Measurements from ENCODE around the gene SLFNL1.

Gene SLFNL1

GRCh38 chr1:41037116-41037903 is 15.8 kb upstream of the SLFNL1 start:
- Histone ChIP-seq H3K9ac (ENCODE audit: low read depth in 1 of 2, low read length in 2 of 2) (no peak overlapping the region), H3K4me3 (ENCODE audit: low read depth in 1 of 2, low read length in 2 of 2) (no peak overlapping the region), H3K36me3 (ENCODE audit: control insufficient read depth in 1 of 2, insufficient read depth in 2 of 2, low read length in 2 of 2) (peaks cover 23 to 63% of the 10 kb centered on the region in 2 donors), H3K9me3 (ENCODE audit: control insufficient read depth in 1 of 2, low read length in 2 of 2) (no peaks in the 10 kb centered on the region), H3K27me3 (ENCODE audit: control insufficient read depth in 1 of 2, insufficient read depth in 2 of 2, low read length in 2 of 2) (no peaks in the 10 kb centered on the region), H3K27ac (ENCODE audit: low read depth, low read length) (no peak overlapping the region), H3K4me1 (ENCODE audit: control insufficient read depth in 1 of 2, insufficient read depth in 2 of 2, low read length in 2 of 2) (no peaks in the 10 kb centered on the region)

- no peaks in the 10 kb centered on the region for H3K4me1 ChIP-seq (ENCODE audit: control insufficient read depth in 1 of 2, insufficient read depth in 2 of 2, low read length in 2 of 2)
- H3K9me3 ChIP-seq (ENCODE audit: control insufficient read depth in 1 of 2, low read length in 2 of 2): no peaks in the 10 kb centered on the region
- no peak overlapping the region for H3K4me3 ChIP-seq (ENCODE audit: low read depth in 1 of 2, low read length in 2 of 2)
- H3K27me3 ChIP-seq (ENCODE audit: control insufficient read depth in 1 of 2, insufficient read depth in 2 of 2, low read length in 2 of 2): no peaks in the 10 kb centered on the region
- peaks cover 30 to 65% of the 10 kb centered on the region in 2 donors for H3K36me3 ChIP-seq (ENCODE audit: control insufficient read depth in 1 of 2, insufficient read depth in 2 of 2, low read length in 2 of 2)
- H3K9ac ChIP-seq (ENCODE audit: low read depth in 1 of 2, low read length in 2 of 2): no peak overlapping the region
- no peak overlapping the region for H3K27ac ChIP-seq (ENCODE audit: low read depth, low read length)
These were observed 11.7 kb upstream of the SLFNL1 start for GRCh38 chr1:41033272-41033671.

GRCh38 chr1:41032147-41032546 is 10.6 kb upstream of the SLFNL1 start:
- Histone ChIP-seq H3K27me3 (ENCODE audit: control insufficient read depth in 1 of 2, insufficient read depth in 2 of 2, low read length in 2 of 2) (no peaks in the 10 kb centered on the region), H3K36me3 (ENCODE audit: control insufficient read depth in 1 of 2, insufficient read depth in 2 of 2, low read length in 2 of 2) (peaks cover 32 to 67% of the 10 kb centered on the region in 2 donors), H3K4me1 (ENCODE audit: control insufficient read depth in 1 of 2, insufficient read depth in 2 of 2, low read length in 2 of 2) (no peaks in the 10 kb centered on the region), H3K4me3 (ENCODE audit: low read depth in 1 of 2, low read length in 2 of 2) (no peak overlapping the region), H3K27ac (ENCODE audit: low read depth, low read length) (no peak overlapping the region), H3K9ac (ENCODE audit: low read depth in 1 of 2, low read length in 2 of 2) (no peak overlapping the region), H3K9me3 (ENCODE audit: control insufficient read depth in 1 of 2, low read length in 2 of 2) (no peaks in the 10 kb centered on the region)

- H3K4me3 ChIP-seq (ENCODE audit: low read depth in 1 of 2, low read length in 2 of 2): no peak overlapping the region
- H3K4me1 ChIP-seq (ENCODE audit: control insufficient read depth in 1 of 2, insufficient read depth in 2 of 2, low read length in 2 of 2): no peaks in the 10 kb centered on the region
- no peaks in the 10 kb centered on the region for H3K27me3 ChIP-seq (ENCODE audit: control insufficient read depth in 1 of 2, insufficient read depth in 2 of 2, low read length in 2 of 2)
- H3K9ac ChIP-seq (ENCODE audit: low read depth in 1 of 2, low read length in 2 of 2): no peak overlapping the region
- H3K36me3 ChIP-seq (ENCODE audit: control insufficient read depth in 1 of 2, insufficient read depth in 2 of 2, low read length in 2 of 2): peaks cover 29 to 61% of the 10 kb centered on the region in 2 donors
- no peak overlapping the region for H3K27ac ChIP-seq (ENCODE audit: low read depth, low read length)
- no peaks in the 10 kb centered on the region for H3K9me3 ChIP-seq (ENCODE audit: control insufficient read depth in 1 of 2, low read length in 2 of 2)
These were observed 9.5 kb upstream of the SLFNL1 start for GRCh38 chr1:41030872-41031616.

DNA sequence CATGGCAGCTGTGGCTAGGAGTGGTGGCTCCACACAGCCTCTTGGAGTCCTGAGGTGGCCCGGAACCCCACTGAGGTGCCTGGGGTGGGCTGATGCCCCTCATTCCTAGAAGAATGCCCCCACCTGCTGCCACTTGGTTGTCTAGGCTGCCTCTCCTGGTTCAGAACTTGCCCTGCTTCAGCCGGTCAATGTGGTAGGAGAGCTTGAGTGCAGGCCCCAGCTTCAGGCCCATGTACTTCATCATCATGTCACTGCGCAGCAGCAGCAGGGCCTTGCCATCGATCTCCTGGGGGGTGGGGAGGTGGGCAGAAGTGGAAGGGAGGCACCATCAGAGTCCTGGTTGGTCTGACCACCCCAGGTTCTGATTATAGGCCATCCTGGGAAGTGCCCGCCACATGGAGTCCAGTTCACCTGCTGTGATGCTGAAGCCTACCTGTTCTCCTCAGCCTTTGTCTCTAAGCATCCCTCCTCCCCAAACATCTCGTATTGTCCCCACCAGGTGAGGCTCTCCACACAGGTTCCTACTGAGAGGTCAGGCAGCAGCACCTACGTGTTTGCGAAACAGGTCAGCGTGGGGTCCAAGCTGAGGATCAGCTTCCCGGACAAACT is 6.6 kb upstream of the SLFNL1 start:
- H3K27me3 ChIP-seq (ENCODE audit: control insufficient read depth in 1 of 2, insufficient read depth in 2 of 2, low read length in 2 of 2): no peaks in the 10 kb centered on the region
- peaks cover 19 to 36% of the 10 kb centered on the region in 2 donors for H3K36me3 ChIP-seq (ENCODE audit: control insufficient read depth in 1 of 2, insufficient read depth in 2 of 2, low read length in 2 of 2)
- no peaks in the 10 kb centered on the region for H3K4me1 ChIP-seq (ENCODE audit: control insufficient read depth in 1 of 2, insufficient read depth in 2 of 2, low read length in 2 of 2)

GRCh38 chr1:41025979-41026819 is 4.7 kb upstream of the SLFNL1 start:
- H3K4me3 ChIP-seq (ENCODE audit: low read depth in 1 of 2, low read length in 2 of 2): no peak overlapping the region
- H3K36me3 ChIP-seq (ENCODE audit: control insufficient read depth in 1 of 2, insufficient read depth in 2 of 2, low read length in 2 of 2): peaks cover 15 to 26% of the 10 kb centered on the region in 2 donors
- peaks cover 0 to 6% of the 10 kb centered on the region in 2 donors for H3K4me1 ChIP-seq (ENCODE audit: control insufficient read depth in 1 of 2, insufficient read depth in 2 of 2, low read length in 2 of 2)
- H3K27me3 ChIP-seq (ENCODE audit: control insufficient read depth in 1 of 2, insufficient read depth in 2 of 2, low read length in 2 of 2): no peaks in the 10 kb centered on the region
- H3K9ac ChIP-seq (ENCODE audit: low read depth in 1 of 2, low read length in 2 of 2): no peak overlapping the region
- no peaks in the 10 kb centered on the region for H3K9me3 ChIP-seq (ENCODE audit: control insufficient read depth in 1 of 2, low read length in 2 of 2)
- H3K27ac ChIP-seq (ENCODE audit: low read depth, low read length): no peak overlapping the region

More for the DNA sequence above, 6.6 kb upstream of the SLFNL1 start:
- Histone ChIP-seq H3K4me3 (ENCODE audit: low read depth in 1 of 2, low read length in 2 of 2) (no peak overlapping the region), H3K27ac (ENCODE audit: low read depth, low read length) (no peak overlapping the region), H3K9ac (ENCODE audit: low read depth in 1 of 2, low read length in 2 of 2) (no peak overlapping the region), H3K9me3 (ENCODE audit: control insufficient read depth in 1 of 2, low read length in 2 of 2) (no peaks in the 10 kb centered on the region)

- no peak overlapping the region for H3K4me3 ChIP-seq (ENCODE audit: low read depth in 1 of 2, low read length in 2 of 2)
- H3K9ac ChIP-seq (ENCODE audit: low read depth in 1 of 2, low read length in 2 of 2): no peak overlapping the region
- H3K27me3 ChIP-seq (ENCODE audit: control insufficient read depth in 1 of 2, insufficient read depth in 2 of 2, low read length in 2 of 2): no peaks in the 10 kb centered on the region
- H3K4me1 ChIP-seq (ENCODE audit: control insufficient read depth in 1 of 2, insufficient read depth in 2 of 2, low read length in 2 of 2): peaks cover 5 to 11% of the 10 kb centered on the region in 2 donors
- no peaks in the 10 kb centered on the region for H3K9me3 ChIP-seq (ENCODE audit: control insufficient read depth in 1 of 2, low read length in 2 of 2)
- no peak overlapping the region for H3K27ac ChIP-seq (ENCODE audit: low read depth, low read length)
- H3K36me3 ChIP-seq (ENCODE audit: control insufficient read depth in 1 of 2, insufficient read depth in 2 of 2, low read length in 2 of 2): peaks cover 12 to 21% of the 10 kb centered on the region in 2 donors
These were observed 3.4 kb upstream of the SLFNL1 start for GRCh38 chr1:41024953-41025352.

DNA sequence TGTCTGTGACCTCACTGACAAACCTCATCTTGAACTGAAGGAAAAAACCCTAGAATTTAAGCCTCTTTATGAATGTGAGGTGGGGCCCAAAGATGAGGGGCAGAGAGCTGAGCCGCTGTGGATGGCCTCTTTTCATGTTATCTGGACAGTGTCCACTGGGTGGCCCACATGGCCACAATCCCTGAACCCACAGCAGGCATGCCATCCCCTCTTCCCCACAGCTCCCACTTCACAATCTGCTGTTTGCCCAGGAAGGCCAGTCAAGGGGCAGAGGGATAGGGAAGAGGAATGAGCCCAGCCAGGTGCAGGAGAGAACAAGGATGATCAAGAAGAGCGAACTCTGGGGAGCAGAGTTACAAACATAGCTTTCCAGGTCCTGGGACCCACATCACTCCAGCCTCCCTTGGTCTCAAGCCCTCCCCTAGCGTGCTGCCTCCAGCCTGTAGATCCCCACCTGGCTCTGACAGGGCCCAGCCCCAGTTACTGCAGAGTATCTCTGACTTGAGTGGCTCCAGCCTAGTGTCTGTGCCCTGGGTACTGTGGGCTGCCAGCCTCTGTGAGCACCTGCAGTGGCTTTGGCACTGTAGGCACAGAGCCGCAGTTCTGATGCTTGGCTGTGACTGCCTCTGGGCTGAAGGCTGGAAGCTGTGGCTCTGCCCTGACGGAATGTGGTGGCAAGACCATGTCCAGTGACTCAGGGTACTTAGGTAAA is 1.9 kb upstream of the SLFNL1 start:
- no peaks in the 10 kb centered on the region for H3K9me3 ChIP-seq (ENCODE audit: control insufficient read depth in 1 of 2, low read length in 2 of 2)
- no peaks in the 10 kb centered on the region for H3K27me3 ChIP-seq (ENCODE audit: control insufficient read depth in 1 of 2, insufficient read depth in 2 of 2, low read length in 2 of 2)
- H3K36me3 ChIP-seq (ENCODE audit: control insufficient read depth in 1 of 2, insufficient read depth in 2 of 2, low read length in 2 of 2): peaks cover 9 to 18% of the 10 kb centered on the region in 2 donors
- H3K9ac ChIP-seq (ENCODE audit: low read depth in 1 of 2, low read length in 2 of 2): no peak overlapping the region
- H3K4me1 ChIP-seq (ENCODE audit: control insufficient read depth in 1 of 2, insufficient read depth in 2 of 2, low read length in 2 of 2): peaks cover 5 to 11% of the 10 kb centered on the region in 2 donors
- H3K27ac ChIP-seq (ENCODE audit: low read depth, low read length): no peak overlapping the region
- H3K4me3 ChIP-seq (ENCODE audit: low read depth in 1 of 2, low read length in 2 of 2): no peak overlapping the region

DNA sequence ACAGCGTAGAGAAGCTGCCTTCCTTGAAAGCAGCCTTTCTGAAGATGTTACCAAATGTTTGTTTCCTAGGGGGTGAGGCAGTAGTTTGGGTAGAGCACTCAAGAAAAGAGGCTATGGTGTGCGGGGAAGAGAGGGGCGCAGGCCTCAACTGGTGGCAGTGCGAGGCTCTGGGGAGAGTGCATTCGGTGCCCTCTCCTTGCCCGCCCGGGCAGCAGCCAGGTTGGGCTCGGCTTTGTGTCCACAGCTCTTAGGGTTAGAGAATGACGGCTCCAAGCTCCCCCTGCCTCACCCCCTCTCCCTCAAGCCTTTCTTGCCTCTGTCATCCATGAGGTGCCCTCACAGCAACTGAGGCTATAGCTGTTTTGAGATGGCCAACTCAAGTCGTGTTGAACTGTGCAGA is 899 bp upstream of the SLFNL1 start:
- Histone ChIP-seq H3K27ac (ENCODE audit: low read depth, low read length) (no peak overlapping the region), H3K27me3 (ENCODE audit: control insufficient read depth in 1 of 2, insufficient read depth in 2 of 2, low read length in 2 of 2) (no peaks in the 10 kb centered on the region), H3K9ac (ENCODE audit: low read depth in 1 of 2, low read length in 2 of 2) (no peak overlapping the region), H3K9me3 (ENCODE audit: control insufficient read depth in 1 of 2, low read length in 2 of 2) (no peaks in the 10 kb centered on the region), H3K4me1 (ENCODE audit: control insufficient read depth in 1 of 2, insufficient read depth in 2 of 2, low read length in 2 of 2) (peaks cover 5 to 11% of the 10 kb centered on the region in 2 donors), H3K4me3 (ENCODE audit: low read depth in 1 of 2, low read length in 2 of 2) (no peak overlapping the region), H3K36me3 (ENCODE audit: control insufficient read depth in 1 of 2, insufficient read depth in 2 of 2, low read length in 2 of 2) (peaks cover 4 to 14% of the 10 kb centered on the region in 2 donors)

All from duodenal mucosa (tissue), 2 donors.